Stimulated activated CD4-positive, alpha-beta T cell treated with anti-CD3 and anti-CD28 coated beads, Interleukin-2, amount 100 ng/mL, for 48 hours (primary cell): ENCODE measurements around the gene SMYD5.

Experiments used
- DNase-seq, 2 donors: peaks; one replicate each; pipeline ENCODE4 v3.0.0-alpha.2; 2020

SMYD5 gene

GRCh38 chr2:73243884-73244570 lies 30.0 kb downstream of the SMYD5 start:
- DNase-seq: no peak

GRCh38 chr2:73244580-73244979 lies 30.5 kb downstream of the SMYD5 start:
- no peak for DNase-seq

GRCh38 chr2:73246850-73247249 lies 32.8 kb downstream of the SMYD5 start:
- DNase-seq: no peak

DNA sequence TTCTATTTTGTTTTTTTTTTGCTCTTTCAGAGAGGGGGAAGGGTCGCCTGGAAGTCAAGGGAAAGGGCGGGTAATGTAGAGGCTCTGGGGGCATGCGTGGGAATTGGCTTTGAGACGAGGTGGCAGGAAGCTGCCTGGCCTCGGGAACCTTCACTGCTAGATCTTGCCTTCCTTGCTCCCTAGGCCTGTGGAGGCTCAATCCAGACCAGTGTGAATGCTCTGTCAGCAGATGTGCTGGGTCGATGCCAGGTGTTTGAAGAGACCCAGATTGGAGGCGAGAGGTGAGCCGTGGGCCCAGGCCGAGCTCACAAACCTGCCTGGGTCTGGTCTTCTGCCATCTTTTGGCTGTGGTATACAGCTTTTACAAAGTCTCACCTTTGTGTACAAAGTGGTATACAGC lies 35.6 kb downstream of the SMYD5 start:
- DNase-seq: no peak

DNA sequence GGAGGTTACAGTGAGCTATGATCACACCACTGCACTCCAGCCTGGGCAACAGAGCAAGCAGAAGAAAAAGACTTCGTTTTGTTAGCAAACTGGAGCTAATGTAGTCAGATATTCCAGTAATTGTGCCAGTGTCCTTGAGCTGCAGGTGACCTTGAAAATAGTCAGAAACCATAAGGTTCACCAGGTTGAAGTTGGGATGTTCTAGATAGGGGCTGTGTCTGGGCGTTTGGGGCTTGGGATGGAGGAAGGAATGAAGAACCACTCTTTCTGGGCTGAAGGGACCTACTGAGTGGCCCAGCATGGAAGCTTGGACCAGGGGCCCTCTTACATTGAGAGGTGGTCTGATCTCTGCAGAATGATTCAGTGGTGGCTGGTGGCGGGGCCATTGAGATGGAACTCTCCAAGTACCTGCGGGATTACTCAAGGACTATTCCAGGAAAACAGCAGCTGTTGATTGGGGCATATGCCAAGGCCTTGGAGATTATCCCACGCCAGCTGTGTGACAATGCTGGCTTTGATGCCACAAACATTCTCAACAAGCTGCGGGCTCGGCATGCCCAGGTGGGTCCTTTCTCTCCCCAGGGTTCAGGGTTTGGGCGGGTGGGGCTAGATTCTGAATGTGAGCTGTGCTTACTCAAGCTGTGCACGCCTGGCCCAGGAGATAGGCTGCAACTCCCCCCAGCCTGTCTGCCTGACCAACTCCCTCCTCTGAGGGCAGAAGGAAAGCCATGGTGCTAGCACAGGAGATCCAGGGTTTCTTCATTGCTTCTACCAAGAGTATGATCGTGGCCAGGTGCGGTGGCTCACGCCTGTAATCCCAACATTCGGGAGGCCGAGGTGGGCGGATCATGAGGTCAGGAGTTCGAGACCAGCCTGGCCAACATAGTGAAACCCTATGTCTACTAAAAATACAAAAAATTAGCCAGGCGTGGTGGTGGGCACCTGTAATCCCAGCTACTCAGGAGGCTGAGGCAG lies 37.1 kb downstream of the SMYD5 start:
- DNase-seq: no peak

DNA sequence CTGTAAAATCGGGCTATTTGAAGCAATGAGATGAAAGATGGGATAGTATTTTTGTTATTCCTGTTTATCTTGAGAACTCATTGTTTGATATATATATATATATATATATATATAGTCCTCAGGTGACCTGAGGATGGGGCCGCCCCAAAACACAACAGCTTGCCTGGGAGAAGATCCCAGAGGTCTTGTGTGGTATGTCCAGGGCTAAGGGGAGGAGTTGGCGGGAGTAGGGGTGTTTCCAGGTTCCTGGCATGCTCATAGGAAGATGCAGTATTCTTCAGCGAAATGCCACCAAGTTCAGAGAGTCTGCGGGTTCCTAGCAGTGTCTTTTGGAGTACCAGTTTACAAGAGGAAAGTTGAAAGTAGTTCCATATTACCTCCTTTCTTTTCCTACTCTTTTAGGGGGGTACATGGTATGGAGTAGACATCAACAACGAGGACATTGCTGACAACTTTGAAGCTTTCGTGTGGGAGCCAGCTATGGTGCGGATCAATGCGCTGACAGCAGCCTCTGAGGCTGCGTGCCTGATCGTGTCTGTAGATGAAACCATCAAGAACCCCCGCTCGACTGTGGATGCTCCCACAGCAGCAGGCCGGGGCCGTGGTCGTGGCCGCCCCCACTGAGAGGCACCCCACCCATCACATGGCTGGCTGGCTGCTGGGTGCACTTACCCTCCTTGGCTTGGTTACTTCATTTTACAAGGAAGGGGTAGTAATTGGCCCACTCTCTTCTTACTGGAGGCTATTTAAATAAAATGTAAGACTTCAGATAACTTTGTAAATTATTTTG lies 38.4 kb downstream of the SMYD5 start:
- no peak for DNase-seq

DNA sequence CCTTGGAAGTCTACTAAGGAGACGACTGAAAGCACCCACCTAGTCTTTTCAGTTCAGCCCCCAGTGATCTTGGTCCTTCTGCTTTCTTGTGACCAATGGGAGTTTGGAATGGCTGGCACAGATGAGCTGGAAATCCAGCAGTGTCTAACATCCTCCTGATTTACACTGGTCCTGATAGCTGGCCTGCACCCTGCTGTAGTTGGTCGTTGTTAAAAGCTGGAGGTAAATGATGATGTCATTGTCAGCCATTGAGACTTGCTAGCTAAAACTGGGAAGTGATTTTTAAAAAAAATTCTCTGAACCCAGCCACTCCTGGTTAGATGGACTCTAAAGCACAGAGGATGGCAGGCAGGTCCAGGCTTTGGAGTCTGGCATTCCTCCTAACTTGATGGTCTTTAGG lies 39.4 kb downstream of the SMYD5 start:
- DNase-seq: no peak

- no peak for DNase-seq
These were observed 39.9 kb downstream of the SMYD5 start for GRCh38 chr2:73253901-73254300.

DNA sequence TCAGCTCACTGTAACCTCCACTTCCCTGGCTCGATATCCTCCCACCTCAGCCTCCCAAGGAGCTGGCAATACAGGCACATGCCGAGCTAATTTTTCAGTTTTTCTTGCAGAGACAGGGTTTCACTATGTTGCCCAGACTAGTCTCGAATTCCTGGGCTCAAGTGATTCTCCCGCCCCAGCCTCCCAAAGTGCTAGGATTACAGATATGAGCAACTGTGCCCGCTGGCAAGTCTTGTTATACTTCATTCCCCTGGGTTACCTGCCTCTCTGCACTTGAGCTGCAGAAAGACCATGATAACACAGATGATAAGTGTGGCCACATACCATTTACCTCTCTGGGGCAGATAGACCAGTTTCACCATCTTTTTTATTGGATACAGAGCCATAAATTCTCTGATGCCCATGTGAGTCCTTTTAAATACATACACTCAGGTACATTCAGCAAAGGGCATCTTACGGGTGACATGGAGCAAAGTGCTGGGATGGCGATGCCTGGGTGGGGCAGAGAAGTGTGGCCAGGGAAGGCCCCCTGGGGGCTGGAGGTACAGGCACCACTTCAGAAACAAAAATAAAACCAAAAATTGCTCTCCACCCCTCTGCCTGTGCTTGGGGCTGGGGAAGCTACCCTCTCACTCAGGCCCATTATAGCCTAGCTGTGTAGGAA lies 40.4 kb downstream of the SMYD5 start:
- no peak for DNase-seq

GRCh38 chr2:73255007-73255644 lies 41.1 kb downstream of the SMYD5 start:
- no peak for DNase-seq

DNA sequence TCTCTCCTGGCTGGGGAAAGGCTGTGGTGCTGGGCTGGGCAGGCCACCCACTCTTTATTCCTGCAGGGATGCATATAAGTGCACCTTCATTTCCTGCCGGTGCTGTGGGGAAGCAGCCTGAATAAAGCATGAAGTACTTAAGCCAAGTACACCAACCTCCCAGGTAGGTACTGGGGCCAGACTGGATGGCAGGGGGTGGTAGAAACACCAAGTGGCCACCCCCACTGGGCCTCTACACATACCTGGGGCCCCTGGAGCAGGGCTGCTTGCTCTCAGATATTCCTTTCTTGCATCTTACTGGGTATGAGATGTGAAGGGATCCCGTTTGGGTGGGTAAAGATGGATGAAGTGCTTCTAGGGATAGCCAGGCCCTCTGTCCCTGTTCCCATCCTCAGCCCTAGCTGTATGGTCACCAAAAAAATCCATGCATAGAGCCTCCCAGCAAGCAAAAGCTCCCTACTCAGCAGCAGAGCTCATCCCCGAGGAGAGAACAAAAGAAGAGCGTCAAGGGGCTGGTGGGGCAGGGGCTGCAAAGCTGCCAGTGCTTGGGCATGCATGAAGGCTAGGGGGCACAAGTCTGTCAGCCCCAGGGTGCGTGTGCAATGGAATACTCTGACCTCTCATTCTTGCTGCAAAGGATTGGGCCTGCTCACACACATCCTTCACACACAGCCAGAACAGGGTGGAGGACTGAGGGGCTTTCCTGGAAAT lies 42.0 kb downstream of the SMYD5 start:
- no peak for DNase-seq

DNA sequence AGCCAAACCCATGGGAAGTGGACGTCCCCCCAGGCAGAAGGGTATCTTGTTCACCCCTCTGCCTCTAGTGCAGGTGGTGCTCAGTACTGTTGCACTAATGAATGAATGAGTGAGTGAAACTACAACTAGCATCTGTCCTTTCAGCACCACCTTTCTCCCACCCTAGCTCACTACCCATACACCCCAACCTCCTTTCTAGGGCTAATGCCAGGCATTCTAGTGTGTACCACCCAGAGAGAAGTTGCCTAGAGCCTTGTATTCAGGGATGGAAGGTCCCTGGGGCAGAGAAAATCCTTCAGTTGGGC lies 42.5 kb downstream of the SMYD5 start:
- no peak for DNase-seq

DNA sequence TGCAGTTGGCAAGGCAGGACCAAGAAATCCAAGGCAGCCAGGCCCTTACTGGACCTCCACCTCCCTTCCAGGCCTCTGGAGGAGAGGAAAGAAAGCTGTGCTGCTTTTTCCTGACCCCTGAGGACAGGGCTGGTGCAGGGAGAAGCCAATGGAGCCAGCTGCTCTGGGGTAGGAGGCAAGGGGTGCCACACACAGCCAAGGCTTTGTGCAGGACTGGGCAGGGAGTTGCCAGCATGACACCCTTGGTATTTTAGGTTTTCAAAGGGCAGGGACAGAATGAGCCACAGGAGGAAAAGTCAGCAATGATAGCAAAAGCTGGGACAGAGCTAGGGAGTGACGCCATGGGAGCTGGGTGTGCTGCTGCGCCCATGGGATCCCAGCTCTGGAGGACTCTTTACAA lies 43.0 kb downstream of the SMYD5 start:
- no peak for DNase-seq

DNA sequence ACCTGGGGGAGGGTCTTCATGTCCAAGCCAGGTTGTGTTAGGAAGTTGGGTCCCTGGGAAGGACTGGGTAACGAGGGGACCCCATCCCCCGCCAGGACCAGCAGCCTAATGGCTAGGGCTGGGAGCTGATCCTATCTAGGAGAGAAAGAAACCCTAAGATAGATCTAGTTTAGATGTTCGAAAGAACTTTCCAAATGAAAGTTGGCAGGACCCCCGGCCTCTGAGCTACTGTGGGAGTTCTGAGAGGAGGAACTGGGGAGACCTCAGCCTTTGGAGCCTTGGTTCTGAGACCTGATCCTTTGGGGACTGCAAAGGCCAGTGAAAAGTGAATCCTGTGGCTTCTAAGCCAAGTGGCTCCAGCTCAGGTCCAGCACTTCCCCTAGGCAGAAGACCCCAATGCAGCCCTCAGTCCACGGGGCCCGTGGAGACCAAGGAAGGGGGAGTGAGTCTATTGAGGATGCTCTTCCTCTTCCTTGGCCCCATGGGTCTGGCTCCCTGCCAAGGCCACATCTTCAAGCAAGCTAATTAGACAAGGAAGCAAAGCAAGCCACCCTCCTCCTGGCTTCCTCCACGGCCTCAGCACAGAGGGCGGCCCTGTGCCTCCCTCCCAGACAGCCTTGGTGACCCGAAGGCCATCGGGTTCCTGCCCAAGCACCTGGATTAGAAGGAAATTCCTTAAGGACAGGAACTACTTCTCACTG lies 43.5 kb downstream of the SMYD5 start:
- DNase-seq: no peak

- no peak for DNase-seq
These were observed 44.3 kb downstream of the SMYD5 start for GRCh38 chr2:73258186-73258912.

DNA sequence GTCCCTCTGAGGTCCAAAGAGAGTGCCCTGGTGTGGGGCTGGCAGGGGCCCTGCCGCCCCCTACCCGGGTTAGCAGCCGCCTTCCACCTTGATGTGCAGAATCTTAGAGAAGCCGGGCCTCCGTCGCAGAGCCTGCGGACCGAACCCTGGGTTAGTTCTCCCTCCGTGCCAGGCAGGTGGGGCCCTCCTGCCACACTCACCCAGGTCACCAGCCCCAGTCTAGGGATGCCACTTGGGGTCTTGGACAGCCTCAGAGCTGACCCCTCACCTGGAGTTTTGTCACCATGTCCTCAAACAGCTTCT lies 44.8 kb downstream of the SMYD5 start:
- no peak for DNase-seq

- DNase-seq: no peak
These were observed 45.2 kb downstream of the SMYD5 start for GRCh38 chr2:73259276-73259675.

- no peak for DNase-seq
These were observed 45.8 kb downstream of the SMYD5 start for GRCh38 chr2:73259704-73260337.

DNA sequence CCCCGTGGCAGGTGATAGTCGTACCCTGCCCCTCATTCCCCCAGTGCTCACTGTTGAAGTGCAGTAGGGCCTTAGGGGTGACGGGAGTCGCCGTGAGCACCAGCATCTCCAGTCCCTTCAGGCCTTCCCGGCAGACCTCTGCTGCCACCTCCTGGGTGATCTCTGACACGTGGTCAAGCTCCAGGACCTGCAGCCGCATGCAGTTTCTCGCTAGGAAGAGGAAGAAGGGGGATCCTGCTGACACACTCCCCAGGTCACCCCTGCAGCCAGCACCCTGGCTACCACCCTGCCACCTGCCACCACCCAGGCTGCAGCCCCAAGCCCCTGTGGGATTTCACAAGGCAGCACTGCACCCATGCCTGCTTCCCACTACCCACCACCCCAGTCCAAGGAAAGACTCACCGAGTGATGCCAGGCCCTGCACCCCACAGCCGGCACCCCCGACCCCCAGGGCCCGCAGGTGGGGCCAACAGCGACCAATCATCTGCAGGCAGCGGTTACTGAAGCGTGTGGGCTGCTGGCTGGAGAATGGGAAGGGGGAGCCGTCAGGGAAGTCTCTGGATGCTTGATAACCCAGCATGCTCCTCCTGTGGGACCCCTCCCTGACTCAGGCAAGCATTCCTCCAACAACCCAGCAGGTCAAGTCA lies 46.4 kb downstream of the SMYD5 start:
- DNase-seq: no peak
